Stomach (tissue), 4 donors: ENCODE data around the gene MTCL1.

Experiments used
- CTCF ChIP-seq, 7 experiments: fragments of 450-650 bp in 4 of 7; fragments of 200-600 bp in 3 of 7; sonication (generic) in 3 of 7; IDR thresholded peaks; one replicate each; pipeline ENCODE4 v1.5.1; 2016 to 2019; ENCODE audit warnings: antibody characterized with exemption in 7 of 7, control low read depth in 2 of 7, mild to moderate bottlenecking in 1 of 7
- POLR2A ChIP-seq, 4 donors: fragments of 450-650 bp; IDR thresholded peaks; one replicate each; pipeline ENCODE4 v1.6.1; 2016; ENCODE audit warnings: antibody characterized with exemption in 4 of 4, control low read depth in 2 of 4, mild to moderate bottlenecking in 1 of 4, moderate library complexity in 1 of 4

GRCh38 chr18:8810157-8810556, 104.8 kb downstream of the MTCL1 start:
- TF ChIP-seq CTCF (IDR thresholded peaks at IDR 0.05) (no peak), POLR2A (IDR thresholded peaks at IDR 0.05) (no peak)
